HEK293 (cell line): ENCODE data around the gene STT3A.

ENCODE experiments used
- CTCF ChIA-PET: fragments of 350-600 bp; formaldehyde crosslinking; extraction: SDS; loops from one replicate; lab custom pipeline; 2021; ENCODE audit warnings: antibody characterized with exemption; lab: Yijun Ruan, JAX
- POLR2A ChIA-PET: fragments of 300-600 bp; formaldehyde crosslinking; extraction: SDS; loops from one replicate; lab custom pipeline; 2020; ENCODE audit warnings: antibody characterized with exemption, inconsistent platforms; lab: Yijun Ruan, JAX
- H3K27ac ChIP-seq: fragments of 200-500 bp; sonication (Bioruptor generic); 2 replicates; pipeline ENCODE4 v1.5.1; 2014; ENCODE audit warnings: low read depth, low read length, control low read depth, inconsistent platforms; ENCODE audit errors: extremely low read depth
- H3K36me3 ChIP-seq, 2 experiments: fragments of 200-500 bp in 1 of 2; sonication (Bioruptor generic) in 1 of 2; 1 replicate in 1 of 2; 2 replicates in 1 of 2; pipeline ENCODE4 v1.5.1; 2014 to 2017; ENCODE audit warnings: inconsistent platforms in 2 of 2, low read length in 2 of 2; ENCODE audit not compliant: control insufficient read depth in 2 of 2, insufficient read depth in 1 of 2
- H3K4me1 ChIP-seq: fragments of 200-500 bp; sonication (Bioruptor generic); 2 replicates; pipeline ENCODE4 v1.5.1; 2014; ENCODE audit warnings: mild to moderate bottlenecking, low read length, inconsistent platforms; ENCODE audit not compliant: control insufficient read depth, insufficient read depth
- H3K4me3 ChIP-seq: 2 replicates; pipeline ENCODE4 v1.5.1; 2011; ENCODE audit warnings: low read depth, mild to moderate bottlenecking, control low read depth, low read length, moderate library complexity
- H3K9me3 ChIP-seq: fragments of 200-500 bp; sonication (Bioruptor generic); 2 replicates; pipeline ENCODE4 v1.5.1; 2014; ENCODE audit warnings: low read depth, low read length, inconsistent platforms; ENCODE audit not compliant: control insufficient read depth, insufficient read depth
- AEBP2 ChIP-seq: fragments of 450-650 bp; formaldehyde crosslinking; IDR thresholded peaks from 2 replicates; pipeline ENCODE4 v1.5.1; 2016; ENCODE audit warnings: missing biosample characterization, missing genetic modification characterization, borderline replicate concordance
- BCL6B ChIP-seq: fragments of 450-650 bp; formaldehyde crosslinking; IDR thresholded peaks from 2 replicates; pipeline ENCODE4 v1.5.1; 2017; ENCODE audit warnings: missing biosample characterization, missing genetic modification characterization
- KLF8 ChIP-seq: fragments of 450-650 bp; formaldehyde crosslinking; IDR thresholded peaks from 2 replicates; pipeline ENCODE4 v1.5.1; 2016; ENCODE audit warnings: missing biosample characterization, missing genetic modification characterization
- MEIS1 ChIP-seq: sonication (generic); formaldehyde crosslinking; IDR thresholded peaks from 2 replicates; pipeline ENCODE4 v1.8.1; 2022; ENCODE audit warnings: missing genetic modification reagents, mild to moderate bottlenecking, borderline replicate concordance
- MZF1 ChIP-seq: fragments of 450-650 bp; formaldehyde crosslinking; IDR thresholded peaks from 2 replicates; pipeline ENCODE4 v1.5.1; 2017; ENCODE audit warnings: missing biosample characterization, missing genetic modification characterization, borderline replicate concordance
- PRDM10 ChIP-seq: fragments of 450-650 bp; formaldehyde crosslinking; IDR thresholded peaks from 2 replicates; pipeline ENCODE4 v1.5.1; 2016; ENCODE audit warnings: missing biosample characterization, missing genetic modification characterization
- YY1 ChIP-seq: fragments of 450-650 bp; formaldehyde crosslinking; IDR thresholded peaks from 2 replicates; pipeline ENCODE4 v1.5.1; 2018; ENCODE audit warnings: missing biosample characterization, missing genetic modification characterization
- ZBTB20 ChIP-seq: fragments of 450-650 bp; formaldehyde crosslinking; IDR thresholded peaks from 2 replicates; pipeline ENCODE4 v1.5.1; 2016; ENCODE audit warnings: missing biosample characterization, missing genetic modification characterization
- ZFP3 ChIP-seq: fragments of 450-650 bp; formaldehyde crosslinking; IDR thresholded peaks from 2 replicates; pipeline ENCODE4 v1.5.1; 2016; ENCODE audit warnings: low read depth, missing biosample characterization, missing genetic modification characterization
- ZFP69B ChIP-seq: fragments of 450-650 bp; formaldehyde crosslinking; IDR thresholded peaks from 2 replicates; pipeline ENCODE4 v1.5.1; 2016; ENCODE audit warnings: missing biosample characterization, missing genetic modification characterization
- ZNF138 ChIP-seq: fragments of 450-650 bp; formaldehyde crosslinking; IDR thresholded peaks from 2 replicates; pipeline ENCODE4 v1.5.1; 2016; ENCODE audit warnings: missing biosample characterization, missing genetic modification characterization, borderline replicate concordance
- ZNF18 ChIP-seq: fragments of 450-650 bp; formaldehyde crosslinking; IDR thresholded peaks from 2 replicates; pipeline ENCODE4 v1.5.1; 2016; ENCODE audit warnings: missing biosample characterization, missing genetic modification characterization
- ZNF19 ChIP-seq: fragments of 450-650 bp; formaldehyde crosslinking; IDR thresholded peaks from 2 replicates; pipeline ENCODE4; 2016; ENCODE audit warnings: missing biosample characterization, missing genetic modification characterization, low read depth
- ZNF292 ChIP-seq: fragments of 450-650 bp; formaldehyde crosslinking; IDR thresholded peaks from 2 replicates; pipeline ENCODE4 v1.5.1; 2016; ENCODE audit warnings: low read depth, missing biosample characterization, missing genetic modification characterization, borderline replicate concordance
- ZNF362 ChIP-seq: fragments of 450-650 bp; formaldehyde crosslinking; IDR thresholded peaks from 2 replicates; pipeline ENCODE4 v1.5.1; 2016; ENCODE audit warnings: missing biosample characterization, missing genetic modification characterization
- ZNF404 ChIP-seq: fragments of 450-650 bp; formaldehyde crosslinking; IDR thresholded peaks from 2 replicates; pipeline ENCODE4 v1.5.1; 2017; ENCODE audit warnings: missing biosample characterization, missing genetic modification characterization
- ZNF488 ChIP-seq: fragments of 450-650 bp; formaldehyde crosslinking; IDR thresholded peaks from 2 replicates; pipeline ENCODE4 v1.5.1; 2016; ENCODE audit warnings: missing biosample characterization, missing genetic modification characterization
- ZNF501 ChIP-seq: fragments of 450-650 bp; formaldehyde crosslinking; IDR thresholded peaks from 2 replicates; pipeline ENCODE4 v1.5.1; 2016; ENCODE audit warnings: missing biosample characterization, missing genetic modification characterization
- ZNF544 ChIP-seq: fragments of 450-650 bp; formaldehyde crosslinking; IDR thresholded peaks from 2 replicates; pipeline ENCODE4 v1.5.0; 2017; ENCODE audit warnings: missing biosample characterization, missing genetic modification characterization
- ZNF561 ChIP-seq: fragments of 450-650 bp; IDR thresholded peaks from 2 replicates; pipeline ENCODE4 v1.5.1; 2018; ENCODE audit warnings: missing biosample characterization, missing genetic modification characterization, borderline replicate concordance
- ZNF623 ChIP-seq: fragments of 450-650 bp; formaldehyde crosslinking; IDR thresholded peaks from 2 replicates; pipeline ENCODE4 v1.5.1; 2016; ENCODE audit warnings: missing biosample characterization, missing genetic modification characterization
- ZNF701 ChIP-seq: fragments of 450-650 bp; formaldehyde crosslinking; IDR thresholded peaks from 2 replicates; pipeline ENCODE4 v1.5.1; 2016; ENCODE audit warnings: missing biosample characterization, missing genetic modification characterization
- ZNF76 ChIP-seq: fragments of 450-650 bp; formaldehyde crosslinking; IDR thresholded peaks from 2 replicates; pipeline ENCODE4; 2016; ENCODE audit warnings: low read depth, missing biosample characterization, missing genetic modification characterization, borderline replicate concordance
- ZSCAN23 ChIP-seq: fragments of 450-650 bp; formaldehyde crosslinking; IDR thresholded peaks from 2 replicates; pipeline ENCODE4 v1.5.1; 2016; ENCODE audit warnings: missing biosample characterization, missing genetic modification characterization

STT3A gene

GRCh38 chr11:125559888-125560287, 32.8 kb upstream of the STT3A start:
- H3K27ac ChIP-seq: no peak overlapping the region
- TF ChIP-seq ZNF292 (tag by site-specific recombination) (no peak), KLF8 (no peak), ZFP69B (no peak), ZNF76 (tag by site-specific recombination) (no peak), ZNF544 (tag by site-specific recombination) (no peak), YY1 (tag by site-specific recombination) (no peak), ZNF19 (tag by site-specific recombination) (no peak), ZNF488 (tag by site-specific recombination) (no peak), ZNF404 (tag by site-specific recombination) (no peak), ZNF561 (tag by site-specific recombination) (no peak), AEBP2 (tag by site-specific recombination) (no peak), ZNF701 (tag by site-specific recombination) (no peak), ZFP3 (tag by site-specific recombination) (no peak), ZNF138 (tag by site-specific recombination) (no peak)
- TF ChIP-seq, all 188 proteins: peak for 0
- no peak overlapping the region for H3K4me3 ChIP-seq
- H3K4me1 ChIP-seq: no peaks in the 10 kb centered on the region; the same call in 1 of the 2 replicates
- ChIA-PET POLR2A (interaction anchor here (1.3 kb wide), 1 partner anchor 10 kb away, joined by 4 read pairs; the partner anchor contains the start of gene EI24), CTCF (interaction anchor here (0.6 to 0.8 kb wide), 4 partner anchors 129 to 691 kb away, joined by 3 read pairs; no protein-coding TSS in a partner anchor)
- H3K9me3 ChIP-seq: no peaks in the 10 kb centered on the region
- H3K36me3 ChIP-seq: no peaks in the 10 kb centered on the region

GRCh38 chr11:125561924-125562323, 30.7 kb upstream of the STT3A start:
- H3K36me3 ChIP-seq: no peaks in the 10 kb centered on the region
- H3K27ac ChIP-seq: no peak overlapping the region
- no peak overlapping the region for H3K4me3 ChIP-seq
- no peaks in the 10 kb centered on the region for H3K9me3 ChIP-seq
- no peaks in the 10 kb centered on the region; the same call in 1 of the 2 replicates for H3K4me1 ChIP-seq
- ChIA-PET POLR2A (no interaction called here), CTCF (interaction anchor here (0.5 to 1.0 kb wide), 2 partner anchors 8 to 141 kb away, joined by 3 to 4 read pairs; no protein-coding TSS in a partner anchor)
- TF ChIP-seq PRDM10 (no peak), ZFP69B (no peak), ZNF18 (tag by site-specific recombination) (no peak), ZNF501 (no peak), ZNF623 (tag by site-specific recombination) (no peak), MEIS1 (CRISPR knock-in tag) (no peak), MZF1 (tag by site-specific recombination) (no peak), BCL6B (tag by site-specific recombination) (no peak), ZBTB20 (tag by site-specific recombination) (no peak), ZNF362 (no peak), ZSCAN23 (tag by site-specific recombination) (no peak)
